Measurements from ENCODE around the gene S1PR4. TPM values are rescaled to one million over a fixed set of nuclear protein-coding genes. Genes with fewer than 3 reads are reported as not detected.

The S1PR4 gene
- total RNA-seq, 1 donor from 2014 or later: 0.26 TPM

- no peak for FAIRE-seq
- no peak for TF ChIP-seq CTCF (IDR thresholded peaks at IDR 0.05; ENCODE audit: insufficient read depth, low read length, severe bottlenecking)
- no peak for DNase-seq (ENCODE audit: low read depth)
- no peaks in the 10 kb centered on the region for H3K27me3 ChIP-seq (ENCODE audit: control insufficient read depth, insufficient read depth, low read length)
- H3K36me3 ChIP-seq (ENCODE audit: control insufficient read depth, insufficient read depth, low read length): peaks cover 23% of the 10 kb centered on the region
- no peak overlapping the region for H3K4me3 ChIP-seq (ENCODE audit: low read depth, low read length)
These were observed 25.5 kb downstream of the S1PR4 start for GRCh38 chr19:3203805-3204645.

GRCh38 chr19:3204646-3205275 lies 26.2 kb downstream of the S1PR4 start:
- H3K36me3 ChIP-seq (ENCODE audit: control insufficient read depth, insufficient read depth, low read length): peaks cover 20% of the 10 kb centered on the region

GRCh38 chr19:3206216-3206953 lies 27.8 kb downstream of the S1PR4 start:
- peaks cover 18% of the 10 kb centered on the region for H3K36me3 ChIP-seq (ENCODE audit: control insufficient read depth, insufficient read depth, low read length)
- DNase-seq (ENCODE audit: low read depth) (no peak), FAIRE-seq (no peak)
- H3K4me3 ChIP-seq (ENCODE audit: low read depth, low read length): no peak overlapping the region
- no peaks in the 10 kb centered on the region for H3K27me3 ChIP-seq (ENCODE audit: control insufficient read depth, insufficient read depth, low read length)
- no peak for TF ChIP-seq CTCF (IDR thresholded peaks at IDR 0.05; ENCODE audit: insufficient read depth, low read length, severe bottlenecking)

More at GRCh38 chr19:3204646-3205275, 26.2 kb downstream of the S1PR4 start:
- no peak for FAIRE-seq
- DNase-seq (ENCODE audit: low read depth): no peak
- Histone ChIP-seq H3K4me3 (ENCODE audit: low read depth, low read length) (no peak overlapping the region), H3K27me3 (ENCODE audit: control insufficient read depth, insufficient read depth, low read length) (no peaks in the 10 kb centered on the region)
- no peak for TF ChIP-seq CTCF (IDR thresholded peaks at IDR 0.05; ENCODE audit: insufficient read depth, low read length, severe bottlenecking)

GRCh38 chr19:3207461-3208242 lies 29.1 kb downstream of the S1PR4 start:
- Histone ChIP-seq H3K27me3 (ENCODE audit: control insufficient read depth, insufficient read depth, low read length) (no peaks in the 10 kb centered on the region), H3K4me3 (ENCODE audit: low read depth, low read length) (no peak overlapping the region), H3K36me3 (ENCODE audit: control insufficient read depth, insufficient read depth, low read length) (peaks cover 18% of the 10 kb centered on the region)
- no peak for TF ChIP-seq CTCF (IDR thresholded peaks at IDR 0.05; ENCODE audit: insufficient read depth, low read length, severe bottlenecking)
- FAIRE-seq (no peak), DNase-seq (ENCODE audit: low read depth) (no peak)

GRCh38 chr19:3208317-3209207 lies 30.0 kb downstream of the S1PR4 start:
- no peak overlapping the region for H3K4me3 ChIP-seq (ENCODE audit: low read depth, low read length)
- H3K36me3 ChIP-seq (ENCODE audit: control insufficient read depth, insufficient read depth, low read length): peaks cover 16% of the 10 kb centered on the region
- FAIRE-seq (no peak), DNase-seq (ENCODE audit: low read depth) (no peak)
- no peaks in the 10 kb centered on the region for H3K27me3 ChIP-seq (ENCODE audit: control insufficient read depth, insufficient read depth, low read length)
- no peak for TF ChIP-seq CTCF (IDR thresholded peaks at IDR 0.05; ENCODE audit: insufficient read depth, low read length, severe bottlenecking)
